ENCODE results near the gene CDH24. TPM values are rescaled to one million over a fixed set of nuclear protein-coding genes. Genes with fewer than 3 reads are reported as not detected.
A peak's percentile ranks its signal among the peaks of the same experiment; 100 is the strongest.

CDH24 gene
- total and polyA plus RNA-seq, 9 of the 15 experiments (the other 6 are each of a cell fraction or from before 2014, with no cell fraction given), result 0.04 to 16.2 (median 4.9) TPM

- TF ChIP-seq ZBTB40 (IDR thresholded peaks at IDR 0.05), result peak; percentile 77
- no peak for TF ChIP-seq ZBTB40 (CRISPR knock-in tag; IDR thresholded peaks at IDR 0.05)
- TF ChIP-seq MXI1 (IDR thresholded peaks at IDR 0.05; ENCODE audit: low read depth, low read length), result peak; percentile 39; the same call in 1 of the 2 replicates
- TF ChIP-seq ATF7 (IDR thresholded peaks at IDR 0.05), result peak; percentile 52
- TF ChIP-seq COPS2 (conservative IDR thresholded peaks at IDR 0.05), result no peak
- peak; percentile 54 for TF ChIP-seq SMARCE1 (IDR thresholded peaks at IDR 0.05)
- TF ChIP-seq ZNF511 (CRISPR knock-in tag; IDR thresholded peaks at IDR 0.05), result no peak
- peak; percentile 66; the same call in 1 of the 2 replicates for TF ChIP-seq MTA3 (IDR thresholded peaks at IDR 0.05; ENCODE audit: borderline replicate concordance)
- TF ChIP-seq MLLT1 (IDR thresholded peaks at IDR 0.05), result peak in 1 of 2 experiments; percentile 63; a peak in 1 of 4 replicates
- peak; percentile 50 for TF ChIP-seq RB1 (IDR thresholded peaks at IDR 0.05; ENCODE audit: low read depth)
- 0 out of 2 replicates have a peak, but pooled peaks have one; percentile 73 for TF ChIP-seq NBN (IDR thresholded peaks at IDR 0.05; ENCODE audit: low read depth)
- no peak; the same call in 1 of the 2 replicates for TF ChIP-seq STAT6 (CRISPR knock-in tag; IDR thresholded peaks at IDR 0.05)
- TF ChIP-seq SUPT5H (IDR thresholded peaks at IDR 0.05), result peak; percentile 64
- TF ChIP-seq PML (IDR thresholded peaks at IDR 0.05; ENCODE audit: low read length), result peak; percentile 54; the same call in 1 of the 2 replicates
These were observed 38.1 kb upstream of the CDH24 start, which contains the start of gene C14orf119 (continued) for GRCh38 chr14:23095196-23096108.
